Osteoblast (primary cell): ENCODE data around the gene CHKA. TPM values are rescaled to one million over a fixed set of nuclear protein-coding genes. Genes with fewer than 3 reads are reported as not detected.
A peak's percentile ranks its signal among the peaks of the same experiment; 100 is the strongest.

ENCODE experiments used
- DNase-seq: peaks from one replicate; pipeline ENCODE4 v3.0.0; 2011; ENCODE audit warnings: low spot score, mixed read lengths; ENCODE audit not compliant: insufficient read length; ENCODE audit errors: missing footprints
- H2AFZ ChIP-seq: 2 replicates; pipeline ENCODE4 v1.6.0; 2011; ENCODE audit warnings: mild to moderate bottlenecking, low read length
- H3K27ac ChIP-seq: 2 replicates; pipeline ENCODE4 v1.5.1; 2011; ENCODE audit warnings: mild to moderate bottlenecking, low read depth, low read length, moderate library complexity
- H3K27me3 ChIP-seq: 2 replicates; pipeline ENCODE4 v1.6.0; 2012; ENCODE audit warnings: mild to moderate bottlenecking, control low read depth, inconsistent platforms, low read length, moderate library complexity; ENCODE audit not compliant: insufficient read depth
- H3K36me3 ChIP-seq: 2 replicates; pipeline ENCODE4 v1.5.1; 2011; ENCODE audit warnings: mild to moderate bottlenecking, low read length, control low read depth, moderate library complexity; ENCODE audit not compliant: insufficient read depth
- H3K4me1 ChIP-seq: 2 replicates; pipeline ENCODE4 v1.5.1; 2011; ENCODE audit warnings: mild to moderate bottlenecking, low read length, control low read depth, moderate library complexity; ENCODE audit not compliant: insufficient read depth
- H3K4me2 ChIP-seq: 2 replicates; pipeline ENCODE4 v1.6.0; 2011; ENCODE audit warnings: mild to moderate bottlenecking, low read length; ENCODE audit not compliant: insufficient read depth
- H3K4me3 ChIP-seq: fragments of 200-600 bp; sonication (generic); 3 replicates; pipeline ENCODE4 v1.5.1; 2012; ENCODE audit warnings: mild to moderate bottlenecking, low read length, inconsistent platforms; ENCODE audit not compliant: insufficient read depth
- H3K79me2 ChIP-seq: 2 replicates; pipeline ENCODE4 v1.6.0; 2012; ENCODE audit warnings: mild to moderate bottlenecking, low read length, control low read depth, inconsistent platforms; ENCODE audit not compliant: insufficient read depth
- H3K9me3 ChIP-seq: 2 replicates; pipeline ENCODE4 v1.5.1; 2011; ENCODE audit warnings: low read depth, low read length, control low read depth
- H4K20me1 ChIP-seq: 2 replicates; pipeline ENCODE4 v1.6.0; 2012; ENCODE audit warnings: mild to moderate bottlenecking, low read length, control low read depth; ENCODE audit not compliant: insufficient read depth
- CTCF ChIP-seq: IDR thresholded peaks from 2 replicates; pipeline ENCODE4 v1.5.1; 2011; ENCODE audit warnings: mild to moderate bottlenecking, low read depth, low read length, moderate library complexity; ENCODE audit errors: extremely low read depth
- total RNA-seq: library from RNA; depleted of rRNA; stranded (reverse); fragments of >200 nt; gene quantifications from 2 replicates; pipeline ENCODE4 v1.2.3, GENCODE V29; 2012

Gene CHKA
- total RNA-seq, 1 donor = 29.0 TPM

- H3K36me3 ChIP-seq = no peaks in the 10 kb centered on the region
- no peak overlapping the region for H3K4me3 ChIP-seq
- no peak for DNase-seq
These were observed 19.5 kb upstream of the CHKA start for GRCh38 chr11:68140496-68141245.

GRCh38 chr11:68138237-68138636, 17.0 kb upstream of the CHKA start:
- Histone ChIP-seq H3K4me3 (peak overlapping the region; percentile 46), H4K20me1 (no peaks in the 10 kb centered on the region), H3K9me3 (peaks cover 2% of the 10 kb centered on the region), H2AFZ (peak overlapping the region; percentile 59), H3K27ac (no peak overlapping the region), H3K4me1 (no peaks in the 10 kb centered on the region), H3K36me3 (no peaks in the 10 kb centered on the region), H3K79me2 (no peaks in the 10 kb centered on the region), H3K4me2 (peak overlapping the region; percentile 43), H3K27me3 (no peaks in the 10 kb centered on the region)
- DNase-seq = no peak
- TF ChIP-seq CTCF = no peak

More at GRCh38 chr11:68140496-68141245, 19.5 kb upstream of the CHKA start:
- Histone ChIP-seq H3K4me1 (no peaks in the 10 kb centered on the region), H2AFZ (no peak overlapping the region), H4K20me1 (no peaks in the 10 kb centered on the region), H3K4me2 (no peak overlapping the region), H3K27ac (no peak overlapping the region), H3K79me2 (no peaks in the 10 kb centered on the region), H3K9me3 (no peaks in the 10 kb centered on the region), H3K27me3 (no peaks in the 10 kb centered on the region)
- TF ChIP-seq CTCF = no peak

GRCh38 chr11:68137833-68138232, 16.6 kb upstream of the CHKA start:
- Histone ChIP-seq H3K27ac (no peak overlapping the region), H3K79me2 (no peaks in the 10 kb centered on the region), H2AFZ (peak overlapping the region; percentile 59), H4K20me1 (no peaks in the 10 kb centered on the region), H3K4me3 (peak overlapping the region; percentile 46), H3K4me1 (no peaks in the 10 kb centered on the region), H3K36me3 (no peaks in the 10 kb centered on the region), H3K4me2 (peak overlapping the region; percentile 43), H3K9me3 (peaks cover 2% of the 10 kb centered on the region), H3K27me3 (no peaks in the 10 kb centered on the region)
- no peak for TF ChIP-seq CTCF
- DNase-seq = no peak

- Histone ChIP-seq H3K4me3 (no peak overlapping the region), H3K79me2 (no peaks in the 10 kb centered on the region), H3K9me3 (peaks cover 2% of the 10 kb centered on the region), H3K4me2 (no peak overlapping the region), H2AFZ (no peak overlapping the region), H3K27ac (no peak overlapping the region), H3K36me3 (no peaks in the 10 kb centered on the region), H3K4me1 (no peaks in the 10 kb centered on the region), H4K20me1 (no peaks in the 10 kb centered on the region), H3K27me3 (no peaks in the 10 kb centered on the region)
- DNase-seq = no peak
- no peak for TF ChIP-seq CTCF
These were observed 15.7 kb upstream of the CHKA start for GRCh38 chr11:68136866-68137265.
